IPS-NIHi7 (cell line): Measurements from ENCODE around the gene ZNF883.
A peak's percentile ranks its signal among the peaks of the same experiment; 100 is the strongest.
"Not testable (repeated sequence)": the region's sequence is repeated elsewhere in the genome, so short reads cannot be mapped to it uniquely, and the experiment has no call there.

ENCODE experiments used
- DNase-seq: peaks from one replicate; pipeline ENCODE4 v3.0.0; 2012; ENCODE audit warnings: mixed read lengths; ENCODE audit errors: extremely low spot score

ZNF883 gene

DNA sequence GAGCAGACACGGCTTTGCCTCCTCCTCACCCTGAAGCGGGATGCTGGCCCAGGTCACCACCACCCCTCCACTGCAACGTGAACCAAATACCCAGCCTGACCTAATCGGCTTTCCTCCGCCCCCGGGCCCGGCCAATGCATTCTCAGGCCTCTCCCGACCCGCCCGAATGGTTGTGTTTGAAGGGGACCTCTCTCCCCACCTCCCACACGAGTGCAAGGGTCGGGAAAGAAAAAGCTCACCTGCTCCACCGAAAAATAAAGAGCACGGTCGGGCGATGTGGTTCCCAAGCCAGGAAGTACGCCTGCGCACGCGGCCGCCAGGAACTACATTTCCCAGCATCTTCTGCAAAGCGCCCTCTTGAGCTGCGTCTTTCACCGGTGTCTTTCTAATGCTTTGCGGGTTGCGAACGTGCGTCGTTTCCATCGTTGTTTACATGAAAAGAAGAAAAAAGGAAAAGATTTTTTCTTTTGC is at the start of gene ZNF883:
Gene ZNF883 (minus strand): TSS at position 282 of the 471 bp plus-strand sequence.
- peak; percentile 87 for DNase-seq

DNA sequence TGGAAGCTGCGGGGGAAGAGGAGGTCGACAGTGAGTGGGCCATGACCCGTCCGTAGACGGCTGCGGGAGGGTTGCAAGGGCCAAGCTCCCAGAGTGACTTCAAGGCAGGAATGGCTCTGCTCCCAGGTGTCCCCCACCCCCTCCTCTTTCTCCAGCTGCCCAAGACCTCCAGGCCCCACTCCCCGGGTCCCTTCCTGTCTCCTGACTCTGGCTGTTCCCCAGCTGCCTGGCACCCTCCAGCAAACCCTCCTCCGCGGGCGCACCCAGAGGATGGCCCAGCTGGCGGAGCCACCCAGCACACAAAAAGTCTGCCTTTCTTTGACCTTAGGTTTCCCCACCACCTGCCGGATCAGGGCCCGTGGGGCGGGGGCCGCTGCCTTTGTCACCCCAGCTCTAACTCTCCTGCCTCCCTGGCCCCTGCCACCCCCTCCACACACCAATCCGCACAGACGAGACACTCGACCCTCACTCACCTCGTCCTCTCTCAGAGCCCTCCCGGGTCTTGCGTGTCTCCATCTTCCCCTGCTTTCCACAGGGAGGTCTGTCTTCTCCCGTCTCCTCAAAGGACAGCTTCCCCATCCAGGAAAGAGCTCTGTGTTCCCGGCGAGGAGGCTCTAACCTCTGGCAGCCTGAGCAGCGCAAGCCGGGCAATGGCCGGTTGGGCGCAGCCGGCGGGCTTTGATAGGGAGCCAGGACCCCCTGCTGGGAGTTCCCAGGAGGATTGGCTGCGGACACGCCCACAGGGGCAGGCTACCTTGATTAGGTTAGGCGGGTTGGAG is 49.3 kb upstream of the ZNF883 start:
- not testable (repeated sequence) for DNase-seq

- DNase-seq = peak; percentile 25
These were observed 47.7 kb upstream of the ZNF883 start for GRCh38 chr9:113059581-113060284.

DNA sequence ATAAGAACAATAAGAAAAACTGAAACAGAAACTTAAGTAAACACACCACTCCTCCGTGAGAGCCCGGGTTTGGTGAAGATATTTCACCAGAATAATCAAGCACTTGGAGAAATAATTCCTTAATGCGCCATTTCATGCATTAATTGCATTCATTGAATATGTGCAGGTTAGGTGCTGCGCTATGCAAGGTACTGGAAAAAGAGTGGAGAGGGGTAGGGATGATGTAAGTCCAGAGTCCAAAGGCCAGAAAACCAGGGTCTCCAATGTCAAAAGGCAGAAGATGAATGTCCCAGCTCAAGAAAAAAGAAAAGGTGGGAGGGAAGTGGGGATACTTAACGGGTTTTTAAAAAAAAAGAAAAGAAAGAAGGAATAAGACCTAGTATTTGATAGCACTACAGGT is 45.2 kb upstream of the ZNF883 start:
- no peak for DNase-seq

GRCh38 chr9:113056191-113057106 is 44.5 kb upstream of the ZNF883 start, which contains the start of gene ZFP37:
Gene ZFP37, minus strand, starts transcription at chr9:113056724. Its CDS starts 36 bp downstream, at chr9:113056688.
- peak; percentile 96 for DNase-seq

DNA sequence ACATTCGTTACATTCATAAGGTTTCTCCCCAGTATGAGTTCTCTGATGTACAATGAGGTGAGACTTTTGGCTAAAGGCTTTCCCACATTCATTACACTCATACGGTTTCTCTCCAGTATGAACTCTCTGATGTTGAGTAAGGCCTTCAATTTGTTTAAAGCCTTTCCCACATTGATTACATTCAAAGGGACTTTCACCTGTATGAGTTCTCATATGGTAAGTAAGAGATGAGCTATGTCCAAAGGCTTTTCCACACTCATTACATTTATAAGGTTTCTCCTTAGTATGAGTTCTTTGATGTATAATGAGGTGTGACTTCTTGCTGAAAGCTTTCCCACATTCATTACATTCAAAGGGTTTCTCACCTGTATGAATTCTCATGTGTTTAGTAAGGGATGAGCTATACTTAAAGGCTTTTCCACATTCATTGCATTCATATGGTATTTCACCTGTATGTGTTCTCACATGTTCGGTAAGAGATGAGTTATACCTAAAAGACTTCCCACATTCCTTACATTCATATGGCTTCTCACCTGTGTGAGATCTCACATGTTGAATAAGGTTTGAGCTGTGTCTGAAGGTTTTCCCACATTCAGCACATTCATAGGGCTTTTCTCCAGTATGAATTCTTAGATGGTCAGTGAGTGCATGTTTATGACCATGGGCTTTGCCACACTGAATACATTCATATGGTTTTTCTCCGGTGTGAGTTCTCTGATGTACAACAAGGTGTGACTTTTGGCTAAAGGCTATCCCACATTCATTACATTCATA is 31.1 kb upstream of the ZNF883 start:
- no peak for DNase-seq

- no peak for DNase-seq
These were observed 14.2 kb upstream of the ZNF883 start for GRCh38 chr9:113026200-113026599.

DNA sequence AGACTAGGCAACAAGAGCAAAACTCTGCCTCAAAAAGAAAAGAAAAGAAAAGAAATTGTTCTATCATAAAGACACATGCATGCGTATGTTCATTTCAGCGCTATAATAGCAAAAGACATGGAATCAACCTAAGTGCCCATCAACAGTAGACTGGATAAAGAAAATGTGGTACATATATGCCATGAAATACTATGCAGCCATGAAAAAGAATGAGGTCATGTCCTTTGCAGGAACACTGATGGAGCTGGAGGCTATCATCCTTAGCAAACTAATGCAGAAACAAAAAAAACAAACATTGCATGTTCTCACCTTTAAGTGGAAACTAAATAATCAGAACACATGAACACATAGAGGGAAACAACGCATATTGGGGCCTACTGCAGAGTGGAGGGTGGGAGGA is 6.3 kb upstream of the ZNF883 start:
- no peak for DNase-seq

GRCh38 chr9:113012492-113012891 is 500 bp upstream of the ZNF883 start:
- peak; percentile 33 for DNase-seq

- DNase-seq = no peak
These were observed 6.2 kb downstream of the ZNF883 start for GRCh38 chr9:113005777-113006176.

DNA sequence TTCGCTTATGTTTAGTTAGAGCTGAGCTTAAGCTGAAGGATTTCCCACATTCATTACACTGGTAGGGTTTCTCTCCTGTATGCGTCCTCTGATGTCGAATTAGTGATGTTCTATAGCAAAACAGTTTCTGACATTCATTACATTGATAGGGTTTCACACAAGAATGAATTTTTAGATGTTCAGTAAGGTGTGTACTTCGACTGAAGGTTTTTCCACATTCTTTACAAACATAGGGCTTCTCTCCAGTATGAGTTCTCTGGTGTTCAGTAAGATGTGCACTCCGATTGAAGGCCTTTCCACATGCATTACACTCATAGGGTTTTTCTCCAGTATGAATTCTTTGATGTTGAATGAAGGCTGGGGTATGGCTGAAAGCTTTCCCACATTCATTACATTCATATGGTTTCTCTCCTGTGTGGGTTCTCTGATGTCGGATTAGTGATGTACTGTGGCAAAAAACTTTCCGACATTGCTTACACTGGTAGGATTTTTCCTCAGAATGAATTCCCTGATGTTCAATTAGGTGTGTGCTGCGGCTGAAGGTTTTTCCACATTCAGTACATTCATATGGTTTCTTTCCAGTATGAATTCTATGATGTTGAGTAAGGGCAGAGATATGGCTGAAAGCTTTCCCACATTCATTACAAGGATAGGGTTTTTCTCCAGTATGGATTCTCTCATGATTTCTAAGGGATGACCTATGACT is 14.6 kb downstream of the ZNF883 start:
- no peak for DNase-seq

DNA sequence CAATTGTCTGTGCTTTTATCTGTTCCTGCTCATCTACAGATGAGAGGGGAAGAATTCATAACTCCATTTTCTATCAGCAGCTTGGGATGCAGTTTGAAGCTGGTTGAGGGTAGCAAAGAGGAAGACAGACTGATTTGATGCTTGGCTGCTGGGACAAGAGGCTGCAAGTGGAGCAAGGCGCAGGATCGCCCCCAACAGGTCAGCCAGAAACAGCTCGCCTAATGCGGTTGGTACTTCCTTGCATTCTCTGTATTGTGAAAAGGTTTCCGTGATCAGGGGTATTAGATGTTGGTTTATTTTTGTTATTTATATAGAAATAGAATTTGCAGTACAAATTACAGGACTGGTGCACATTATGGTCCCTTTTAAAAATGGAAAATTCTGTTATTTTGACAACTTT is 40.6 kb downstream of the ZNF883 start:
- DNase-seq = peak; percentile 77

DNA sequence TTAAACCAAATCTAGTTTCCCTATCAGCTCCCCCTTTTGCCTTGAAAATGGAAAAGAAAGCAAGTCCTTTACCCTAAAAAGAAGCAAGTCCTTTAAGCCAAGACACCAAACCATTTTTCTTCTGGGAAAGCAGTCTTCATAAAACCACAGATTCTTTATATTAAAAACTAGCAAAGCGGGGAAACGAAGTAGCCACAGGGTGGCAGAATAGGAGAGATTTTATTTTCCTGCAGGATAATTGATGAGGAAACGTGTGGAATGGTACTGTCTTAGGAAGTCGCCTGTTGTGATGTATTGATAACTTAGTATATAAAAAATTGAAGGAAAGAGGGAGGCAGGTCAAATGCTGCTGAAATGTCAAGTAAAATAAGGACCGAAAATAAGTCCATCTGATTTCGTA is 41.1 kb downstream of the ZNF883 start:
- peak; percentile 23 for DNase-seq

- DNase-seq = no peak
These were observed 42.3 kb downstream of the ZNF883 start for GRCh38 chr9:112969730-112970129.

- DNase-seq = no peak
These were observed 56.4 kb downstream of the ZNF883 start for GRCh38 chr9:112955550-112955949.

GRCh38 chr9:112945620-112946208 is 66.3 kb downstream of the ZNF883 start:
- DNase-seq = peak; percentile 84

DNA sequence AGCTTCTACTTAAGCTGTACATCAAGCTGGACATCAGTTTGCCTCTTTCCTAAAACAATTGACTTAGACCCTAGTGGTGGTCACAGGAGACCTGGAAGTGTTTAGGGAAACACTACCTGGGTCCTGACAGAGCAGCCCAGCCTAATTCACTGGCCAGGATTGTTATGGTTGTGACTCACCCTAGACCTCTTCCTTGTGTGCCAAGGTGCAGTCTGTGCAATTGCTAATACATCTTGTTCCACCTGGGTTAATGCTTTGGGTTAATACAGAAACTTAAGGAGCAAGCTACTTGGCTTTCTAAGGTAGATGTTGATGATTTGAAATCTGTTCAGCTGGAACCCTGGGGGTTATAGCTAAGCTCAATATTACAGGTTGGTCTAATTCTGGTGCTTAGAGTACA is 72.6 kb downstream of the ZNF883 start:
- DNase-seq = no peak

DNA sequence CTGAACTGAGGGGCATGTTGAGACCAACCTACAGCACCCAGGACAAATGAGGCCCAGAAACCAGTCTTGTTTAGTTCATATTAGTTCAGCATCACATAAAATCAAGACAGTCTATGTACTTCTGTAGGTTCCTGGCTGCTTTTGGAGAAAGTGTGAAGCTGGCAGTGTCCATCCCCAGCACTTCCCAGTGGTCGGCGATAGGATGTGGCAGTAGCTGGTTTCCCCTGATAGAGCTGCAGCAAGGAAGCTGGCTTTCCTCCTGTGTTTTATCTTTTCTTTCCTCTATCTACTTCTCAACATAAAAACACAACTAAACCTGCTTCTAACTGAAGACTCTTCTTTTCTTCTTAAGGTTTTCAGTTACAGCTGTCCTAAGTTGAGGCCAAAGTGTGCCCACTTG is 78.3 kb downstream of the ZNF883 start:
- DNase-seq = no peak

DNA sequence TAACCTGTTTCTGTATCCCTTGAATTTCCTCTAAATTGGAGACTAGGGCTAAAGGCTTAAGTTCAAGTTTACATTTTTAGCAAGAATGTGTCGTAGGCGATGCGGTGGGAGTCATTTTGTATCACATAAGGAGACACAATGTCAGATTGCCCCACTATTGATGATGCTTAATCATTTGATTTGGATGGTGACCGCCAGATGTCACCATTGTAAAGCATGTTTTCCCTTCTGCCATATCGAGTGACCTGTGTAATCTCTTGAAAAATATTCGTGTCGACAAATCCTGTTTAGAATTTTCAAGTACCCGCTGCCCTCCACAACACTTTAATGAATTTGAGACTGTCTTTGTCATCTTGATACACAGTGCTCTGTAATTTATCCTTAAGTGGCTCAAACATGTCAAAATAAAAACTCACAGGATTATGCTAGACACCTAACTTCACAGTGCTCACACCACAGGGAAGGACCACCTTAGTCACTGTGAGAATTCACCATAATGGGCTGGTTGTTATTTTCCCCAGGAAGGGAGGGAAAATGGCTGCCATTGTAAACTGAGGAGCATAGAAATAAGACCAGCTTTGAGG is 86.8 kb downstream of the ZNF883 start:
- DNase-seq = peak; percentile 37

DNA sequence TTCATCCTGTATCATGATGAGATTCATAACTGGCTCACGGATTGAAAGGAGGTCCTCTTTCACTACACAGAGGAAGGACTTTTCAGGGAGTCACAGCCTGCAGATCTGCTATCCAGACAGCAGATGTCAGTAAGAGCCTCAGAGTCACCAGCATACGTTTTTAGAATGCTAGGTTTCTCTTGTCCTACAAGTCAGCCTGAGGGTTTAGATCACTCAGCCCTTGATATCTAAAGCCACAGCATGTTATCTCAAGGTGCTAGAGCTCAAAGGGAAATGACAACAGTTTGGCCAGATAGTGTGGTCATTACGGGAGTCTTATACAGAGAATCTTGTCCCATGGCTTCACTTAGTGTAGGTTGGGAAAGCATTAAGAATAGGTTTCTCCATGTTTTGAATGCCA is 90.4 kb downstream of the ZNF883 start:
- DNase-seq = peak; percentile 64
